Stimulated activated CD8-positive, alpha-beta memory T cell treated with anti-CD3 and anti-CD28 coated beads, Interleukin-7, amount 100 ng/mL, for 4 hours (primary cell): ENCODE measurements around the gene RPS21.

ENCODE experiments used
- DNase-seq, 2 donors: peaks; one replicate each; pipeline ENCODE4 v3.0.0-alpha.2; 2020; ENCODE audit warnings: low read depth in 2 of 2

RPS21 gene

GRCh38 chr20:62378215-62378614, 8.7 kb upstream of the RPS21 start:
- no peak for DNase-seq

GRCh38 chr20:62381202-62381797, 5.6 kb upstream of the RPS21 start:
- no peak for DNase-seq

- no peak for DNase-seq
Measured at GRCh38 chr20:62381842-62382241, 5.1 kb upstream of the RPS21 start.

- DNase-seq = peak; percentile 56 to 61
Measured at GRCh38 chr20:62382306-62383198, 4.4 kb upstream of the RPS21 start.

GRCh38 chr20:62387219-62387913, 463 bp downstream of the RPS21 start:
- DNase-seq = no peak

GRCh38 chr20:62387933-62388635, 1.2 kb downstream of the RPS21 start:
- DNase-seq = no peak

- DNase-seq = no peak
Measured at GRCh38 chr20:62388839-62389600, 2.1 kb downstream of the RPS21 start.

GRCh38 chr20:62389601-62390087, 2.7 kb downstream of the RPS21 start:
- DNase-seq = no peak

- no peak for DNase-seq
Measured at GRCh38 chr20:62390317-62391164, 3.6 kb downstream of the RPS21 start.

- DNase-seq = no peak
Measured at GRCh38 chr20:62391165-62392076, 4.5 kb downstream of the RPS21 start.

GRCh38 chr20:62392077-62392418, 5.1 kb downstream of the RPS21 start:
- DNase-seq = no peak

GRCh38 chr20:62392621-62393334, 5.9 kb downstream of the RPS21 start:
- no peak for DNase-seq

GRCh38 chr20:62393335-62393665, 6.4 kb downstream of the RPS21 start:
- no peak for DNase-seq

- no peak for DNase-seq
Measured at GRCh38 chr20:62393830-62394229, 6.9 kb downstream of the RPS21 start.

- DNase-seq = no peak
Measured at GRCh38 chr20:62394248-62395245, 7.6 kb downstream of the RPS21 start.

- no peak for DNase-seq
Measured at GRCh38 chr20:62395311-62396242, 8.7 kb downstream of the RPS21 start.
